Mucosa of rectum (tissue), 2 donors: ENCODE results near the gene IL3.

ENCODE experiments used
- H3K27ac ChIP-seq, 2 donors: one replicate each; pipeline ENCODE4 v1.7.0; 2013; ENCODE audit warnings: inconsistent platforms in 2 of 2, low read depth in 2 of 2, low read length in 2 of 2
- H3K27me3 ChIP-seq, 2 donors: one replicate each; pipeline ENCODE4 v1.7.0; 2013; ENCODE audit warnings: low read length in 2 of 2; ENCODE audit not compliant: control insufficient read depth in 2 of 2, insufficient read depth in 2 of 2
- H3K36me3 ChIP-seq, 2 donors: one replicate each; pipeline ENCODE4 v1.7.0; 2013; ENCODE audit warnings: low read length in 2 of 2; ENCODE audit not compliant: control insufficient read depth in 2 of 2, insufficient read depth in 2 of 2
- H3K4me1 ChIP-seq, 2 donors: one replicate each; pipeline ENCODE4 v1.7.0; 2013; ENCODE audit warnings: low read length in 2 of 2, mild to moderate bottlenecking in 1 of 2; ENCODE audit not compliant: control insufficient read depth in 2 of 2, insufficient read depth in 2 of 2
- H3K4me3 ChIP-seq, 2 donors: one replicate each; pipeline ENCODE4 v1.7.0; 2013; ENCODE audit warnings: low read length in 2 of 2
- H3K9ac ChIP-seq, 2 donors: one replicate each; pipeline ENCODE4 v1.7.0; 2013; ENCODE audit warnings: low read length in 2 of 2, low read depth in 1 of 2, mild to moderate bottlenecking in 1 of 2
- H3K9me3 ChIP-seq, 2 donors: one replicate each; pipeline ENCODE4 v1.7.0; 2013; ENCODE audit warnings: low read length in 2 of 2; ENCODE audit not compliant: control insufficient read depth in 2 of 2
- donor health status: healthy.
- donor health status: Normal muscosa, but diverticular disease.

The IL3 gene

GRCh38 chr5:132064738-132065331, 4.4 kb downstream of the IL3 start:
- no peaks in the 10 kb centered on the region for H3K27me3 ChIP-seq
- no peak overlapping the region for H3K4me3 ChIP-seq
- no peak overlapping the region for H3K27ac ChIP-seq
- no peaks in the 10 kb centered on the region for H3K4me1 ChIP-seq
- H3K9me3 ChIP-seq: no peaks in the 10 kb centered on the region
- no peak overlapping the region for H3K9ac ChIP-seq
- no peaks in the 10 kb centered on the region for H3K36me3 ChIP-seq

GRCh38 chr5:132065351-132065937, 5.0 kb downstream of the IL3 start:
- Histone ChIP-seq H3K9ac (no peak overlapping the region), H3K4me3 (no peak overlapping the region)

GRCh38 chr5:132065951-132066701, 5.7 kb downstream of the IL3 start:
- H3K27me3 ChIP-seq: no peaks in the 10 kb centered on the region
- no peaks in the 10 kb centered on the region for H3K9me3 ChIP-seq
- H3K36me3 ChIP-seq: no peaks in the 10 kb centered on the region
- no peak overlapping the region for H3K27ac ChIP-seq
- no peaks in the 10 kb centered on the region for H3K4me1 ChIP-seq
- H3K9ac ChIP-seq: no peak overlapping the region
- no peak overlapping the region for H3K4me3 ChIP-seq

More at GRCh38 chr5:132065351-132065937, 5.0 kb downstream of the IL3 start:
- H3K9me3 ChIP-seq: no peaks in the 10 kb centered on the region
- no peak overlapping the region for H3K27ac ChIP-seq
- no peaks in the 10 kb centered on the region for H3K4me1 ChIP-seq
- H3K27me3 ChIP-seq: no peaks in the 10 kb centered on the region
- H3K36me3 ChIP-seq: no peaks in the 10 kb centered on the region

GRCh38 chr5:132066871-132067270, 6.4 kb downstream of the IL3 start:
- H3K9ac ChIP-seq: no peak overlapping the region
- no peaks in the 10 kb centered on the region for H3K27me3 ChIP-seq
- no peaks in the 10 kb centered on the region for H3K4me1 ChIP-seq
- no peaks in the 10 kb centered on the region for H3K9me3 ChIP-seq
- no peak overlapping the region for H3K27ac ChIP-seq
- H3K4me3 ChIP-seq: no peak overlapping the region
- H3K36me3 ChIP-seq: no peaks in the 10 kb centered on the region

GRCh38 chr5:132067451-132067850, 7.0 kb downstream of the IL3 start:
- Histone ChIP-seq H3K4me3 (no peak overlapping the region), H3K9me3 (no peaks in the 10 kb centered on the region), H3K36me3 (no peaks in the 10 kb centered on the region), H3K27ac (no peak overlapping the region), H3K9ac (no peak overlapping the region), H3K27me3 (no peaks in the 10 kb centered on the region), H3K4me1 (no peaks in the 10 kb centered on the region)

GRCh38 chr5:132067941-132068808, 7.7 kb downstream of the IL3 start:
- no peak overlapping the region for H3K27ac ChIP-seq
- H3K4me3 ChIP-seq: no peak overlapping the region
- H3K9ac ChIP-seq: no peak overlapping the region
- no peaks in the 10 kb centered on the region for H3K36me3 ChIP-seq
- H3K27me3 ChIP-seq: no peaks in the 10 kb centered on the region
- no peaks in the 10 kb centered on the region for H3K4me1 ChIP-seq
- no peaks in the 10 kb centered on the region for H3K9me3 ChIP-seq

- Histone ChIP-seq H3K27me3 (no peaks in the 10 kb centered on the region), H3K9ac (no peak overlapping the region), H3K9me3 (no peaks in the 10 kb centered on the region), H3K36me3 (no peaks in the 10 kb centered on the region), H3K4me3 (no peak overlapping the region), H3K4me1 (no peaks in the 10 kb centered on the region), H3K27ac (no peak overlapping the region)
Measured at GRCh38 chr5:132069561-132069960, 9.1 kb downstream of the IL3 start.

GRCh38 chr5:132069994-132070393, 9.5 kb downstream of the IL3 start:
- no peaks in the 10 kb centered on the region for H3K27me3 ChIP-seq
- no peaks in the 10 kb centered on the region for H3K9me3 ChIP-seq
- H3K4me1 ChIP-seq: no peaks in the 10 kb centered on the region
- no peak overlapping the region for H3K4me3 ChIP-seq
- H3K9ac ChIP-seq: no peak overlapping the region
- no peak overlapping the region for H3K27ac ChIP-seq
- H3K36me3 ChIP-seq: no peaks in the 10 kb centered on the region

GRCh38 chr5:132070460-132071337, 10.2 kb downstream of the IL3 start:
- no peaks in the 10 kb centered on the region for H3K27me3 ChIP-seq
- no peaks in the 10 kb centered on the region for H3K9me3 ChIP-seq
- H3K4me1 ChIP-seq: no peaks in the 10 kb centered on the region
- no peak overlapping the region for H3K27ac ChIP-seq
- H3K36me3 ChIP-seq: no peaks in the 10 kb centered on the region
- no peak overlapping the region for H3K9ac ChIP-seq
- H3K4me3 ChIP-seq: no peak overlapping the region
